IPS-NIHi11 (cell line): ENCODE measurements around the gene DHFR.
"Not testable (repeated sequence)": the region's sequence is repeated elsewhere in the genome, so short reads cannot be mapped to it uniquely, and the experiment has no call there.

Experiments used
- DNase-seq: peaks from one replicate; pipeline ENCODE4 v3.0.0; 2012; ENCODE audit warnings: mixed read lengths, low spot score

DHFR gene

DNA sequence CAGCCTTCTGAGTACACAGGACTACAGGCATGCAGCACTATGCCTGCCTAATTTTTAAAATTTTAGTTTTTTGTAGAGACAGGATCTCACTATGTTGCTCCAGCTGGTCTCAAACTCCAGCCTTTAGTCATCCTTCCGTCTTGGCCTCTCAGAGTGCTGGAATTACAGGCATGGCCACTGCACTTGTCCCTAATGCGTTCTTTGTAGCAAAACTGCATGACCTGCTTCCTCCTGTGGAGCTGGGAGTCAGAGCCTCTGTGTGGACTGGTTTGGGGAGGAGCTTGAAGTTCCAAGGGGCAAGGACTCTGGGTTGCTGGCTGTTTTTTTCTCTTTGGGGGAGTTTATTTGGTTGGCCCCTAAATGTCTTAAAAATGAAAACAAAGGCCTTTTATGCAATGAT lies 62.0 kb downstream of the DHFR start:
- DNase-seq = no peak

DNA sequence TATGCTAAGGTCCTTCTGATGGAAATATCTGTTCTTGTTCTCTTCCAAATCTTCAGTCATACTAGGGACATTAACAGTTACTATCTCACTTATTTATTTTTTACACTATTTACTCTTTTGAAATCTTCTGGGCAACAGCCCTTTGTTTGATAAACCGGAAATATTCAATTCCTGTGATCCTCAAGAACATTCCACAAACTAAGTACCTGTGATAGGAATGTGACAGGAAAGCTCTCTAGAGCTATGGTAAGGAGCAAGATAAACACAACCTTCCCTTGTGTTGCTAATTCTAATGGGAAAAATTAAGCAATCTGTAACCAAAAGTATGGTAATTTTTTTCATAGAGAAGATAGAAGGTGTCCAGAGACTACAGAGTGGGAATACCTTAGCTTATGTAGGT lies 62.7 kb downstream of the DHFR start:
- DNase-seq = no peak

DNA sequence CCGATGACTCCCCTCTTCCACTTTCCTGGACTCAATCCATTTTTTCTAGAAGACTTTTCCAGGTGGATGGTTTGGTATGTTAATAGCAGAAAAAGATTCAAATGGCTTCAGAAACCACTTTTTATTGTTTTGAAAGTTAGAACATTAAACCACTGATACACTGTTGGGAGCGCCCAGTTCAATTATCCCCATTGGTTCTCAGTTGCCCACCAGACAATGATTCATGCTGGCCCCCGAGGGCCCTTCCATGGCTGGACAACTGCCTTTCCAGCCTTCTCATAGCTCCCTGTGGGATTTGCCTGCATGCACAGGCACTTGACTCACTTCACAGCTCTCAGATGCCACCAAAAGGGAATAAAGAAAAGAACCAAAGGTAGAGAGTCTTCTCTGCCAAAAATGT lies 63.4 kb downstream of the DHFR start:
- DNase-seq = peak; percentile 19

DNA sequence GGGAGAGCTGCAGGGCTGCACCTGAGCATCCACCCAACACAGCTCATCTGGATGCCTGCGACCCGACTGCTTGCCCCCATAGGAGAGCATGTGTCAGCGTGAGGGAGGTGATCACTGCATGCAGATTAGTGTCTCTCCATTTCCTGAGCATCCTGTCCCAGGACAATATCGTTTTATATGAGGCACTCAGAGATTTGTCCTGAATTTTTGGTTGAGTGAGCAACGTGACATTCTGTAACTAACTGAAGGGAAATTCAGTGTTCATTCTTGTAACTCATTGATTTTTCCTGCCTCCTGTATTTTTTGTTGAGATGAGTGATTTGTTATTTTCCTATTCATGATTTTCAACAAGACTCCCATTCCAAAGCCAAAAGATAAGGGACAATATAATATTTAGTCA lies 64.0 kb downstream of the DHFR start:
- DNase-seq = no peak

DNA sequence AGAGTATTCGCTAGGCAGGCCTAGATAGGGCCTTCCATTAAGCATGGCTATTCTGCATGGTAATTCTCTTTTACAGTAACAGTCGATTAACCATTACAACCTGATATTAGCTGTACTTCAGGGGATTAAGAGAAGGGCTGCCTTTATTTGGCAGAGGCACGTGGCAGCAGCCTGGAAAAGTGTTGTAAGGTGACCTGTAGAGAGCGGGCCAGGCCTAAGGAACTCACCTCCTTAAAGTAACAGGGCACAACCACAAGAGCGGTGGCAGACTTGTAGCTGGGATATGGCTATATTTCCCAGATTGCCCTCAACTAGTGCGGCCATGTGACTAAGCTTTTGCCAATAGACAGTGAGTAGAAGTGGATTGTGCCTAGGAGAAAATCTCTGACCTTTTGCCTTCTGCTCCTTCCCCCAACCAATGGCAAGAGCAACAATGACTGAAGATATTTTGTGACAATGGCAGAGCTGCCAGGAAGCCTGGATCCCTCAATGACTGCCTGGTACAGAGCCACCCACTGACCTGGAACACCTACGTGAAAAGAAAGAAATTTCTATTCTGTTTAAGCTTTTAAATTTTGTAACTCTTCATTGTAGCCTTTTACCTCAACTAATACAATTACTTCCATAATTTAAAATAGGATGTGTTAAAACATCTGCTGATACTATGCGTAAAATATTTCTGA lies 65.8 kb downstream of the DHFR start:
- no peak for DNase-seq

DNA sequence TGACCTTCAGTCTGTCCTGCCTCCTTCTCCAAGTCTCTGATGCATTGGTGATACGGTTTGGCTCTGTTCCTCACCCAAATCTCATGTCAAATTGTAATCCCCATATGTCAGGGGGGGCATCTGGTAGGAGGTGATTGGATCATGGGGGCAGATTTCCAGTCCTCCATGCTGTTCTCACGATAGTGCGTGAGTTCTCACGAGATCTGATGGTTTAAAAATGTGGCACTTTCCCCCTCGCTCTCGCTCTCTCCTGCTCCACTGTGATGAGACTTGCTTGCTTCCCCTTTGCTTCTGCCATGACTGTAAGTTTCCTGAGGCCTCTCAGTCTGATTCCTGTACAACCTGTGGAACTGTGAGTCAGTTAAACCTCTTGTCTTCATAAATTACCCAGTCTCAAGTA lies 70.0 kb downstream of the DHFR start:
- no peak for DNase-seq

DNA sequence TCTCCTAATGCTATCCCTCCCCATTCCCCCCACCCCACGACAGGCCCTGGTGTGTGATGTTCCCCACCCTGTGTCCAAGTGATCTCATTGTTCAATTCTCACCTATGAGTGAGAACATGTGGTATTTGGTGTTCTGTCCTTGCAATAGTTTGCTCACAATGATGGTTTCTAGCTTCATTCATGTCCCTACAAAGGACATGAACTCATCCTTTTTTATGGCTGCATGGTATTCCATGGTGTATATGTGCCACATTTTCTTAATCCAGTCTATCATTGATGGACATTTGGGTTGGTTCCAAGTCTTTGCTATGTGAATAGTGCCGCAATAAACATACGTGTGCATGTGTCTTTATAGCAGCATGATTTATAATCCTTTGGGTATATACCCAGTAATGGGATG lies 74.5 kb downstream of the DHFR start:
- not testable (repeated sequence) for DNase-seq

DNA sequence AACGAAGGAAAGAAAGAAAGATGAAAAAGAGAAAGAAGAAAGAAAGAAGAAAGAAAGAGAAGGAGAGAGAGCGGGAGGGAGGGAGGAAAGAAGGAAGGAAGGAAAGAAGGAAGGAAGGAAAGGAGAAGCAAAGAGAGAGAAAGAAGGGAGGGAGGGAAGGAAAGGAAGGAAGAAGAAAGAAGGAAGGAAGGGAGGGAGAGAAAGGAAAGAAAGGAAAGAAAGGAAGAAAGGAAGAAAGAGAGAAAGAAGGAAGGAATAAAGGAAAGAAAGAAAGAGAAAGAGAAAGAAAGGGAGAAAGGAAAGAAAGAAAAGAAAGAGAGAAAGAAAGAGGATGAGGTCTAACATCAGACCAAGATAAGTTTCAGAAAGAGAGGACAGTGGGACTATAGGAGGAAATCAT lies 75.7 kb downstream of the DHFR start:
- no peak for DNase-seq

DNA sequence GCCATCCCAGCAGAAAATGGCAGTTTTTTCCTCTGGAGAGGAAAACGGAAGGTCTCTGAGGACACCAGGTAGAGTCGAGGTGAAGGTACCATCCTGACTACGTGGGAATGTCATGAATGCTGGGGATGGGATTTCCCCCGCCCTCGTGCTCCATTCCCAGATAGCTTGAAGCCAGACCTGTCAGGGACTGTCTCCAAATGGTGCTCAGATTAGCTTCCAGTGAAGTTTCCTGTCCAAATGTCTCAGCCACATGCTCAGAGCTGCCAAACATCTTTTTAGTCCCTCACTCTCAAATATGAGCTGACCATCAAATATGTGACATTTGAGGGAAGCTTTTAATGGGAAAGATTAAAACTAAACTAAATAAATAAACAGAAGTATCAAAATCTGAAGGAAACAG lies 77.1 kb downstream of the DHFR start:
- no peak for DNase-seq

DNA sequence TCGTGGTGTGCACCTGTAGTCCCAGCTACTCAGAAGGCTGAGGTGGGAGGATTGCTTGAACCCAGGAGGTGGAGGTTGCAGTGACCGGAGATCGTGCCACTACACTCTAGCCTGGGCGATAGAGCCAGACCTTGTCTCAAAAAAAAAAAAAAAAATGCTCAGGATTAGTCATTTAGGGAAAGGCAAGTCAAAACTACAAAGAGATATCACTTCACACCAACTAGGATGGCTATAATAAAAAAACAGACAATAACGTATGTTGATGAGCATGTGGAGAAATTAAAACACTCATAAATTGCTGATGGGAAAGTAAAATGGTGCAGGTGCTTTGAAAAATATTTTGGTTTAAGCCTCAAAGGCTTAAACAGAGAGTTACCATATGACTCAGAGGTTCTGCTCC lies 78.4 kb downstream of the DHFR start:
- DNase-seq = no peak
